GM21786 (cell line): Measurements from ENCODE around the gene TSPAN1.

Source experiments
- ATAC-seq: cut with Tn5 transposase; IDR thresholded peaks from one replicate; pipeline ENCODE4 v1.9.1; 2021; ENCODE audit not compliant: unreplicated experiment

Gene TSPAN1

DNA sequence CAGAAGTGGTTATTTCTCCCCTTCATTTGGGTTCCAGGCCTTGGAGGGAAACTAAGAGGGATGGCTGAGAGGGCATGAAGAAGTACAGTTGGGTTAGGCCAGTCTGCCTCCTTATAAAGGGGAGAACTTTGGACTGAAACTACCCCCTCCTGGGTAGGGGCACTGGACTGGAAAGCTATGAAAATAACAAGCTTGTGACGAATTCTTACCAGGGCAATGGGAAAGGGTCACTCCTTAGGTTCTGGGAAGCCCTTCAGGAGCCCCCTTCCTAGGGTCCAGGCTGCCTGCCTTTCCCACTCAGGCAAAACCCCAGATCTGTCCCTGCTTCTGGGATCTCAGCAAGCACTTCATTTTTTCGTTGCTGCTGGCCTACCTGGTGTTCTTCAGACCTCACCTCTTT lies 11.2 kb downstream of the TSPAN1 start:
- ATAC-seq, result no peak

DNA sequence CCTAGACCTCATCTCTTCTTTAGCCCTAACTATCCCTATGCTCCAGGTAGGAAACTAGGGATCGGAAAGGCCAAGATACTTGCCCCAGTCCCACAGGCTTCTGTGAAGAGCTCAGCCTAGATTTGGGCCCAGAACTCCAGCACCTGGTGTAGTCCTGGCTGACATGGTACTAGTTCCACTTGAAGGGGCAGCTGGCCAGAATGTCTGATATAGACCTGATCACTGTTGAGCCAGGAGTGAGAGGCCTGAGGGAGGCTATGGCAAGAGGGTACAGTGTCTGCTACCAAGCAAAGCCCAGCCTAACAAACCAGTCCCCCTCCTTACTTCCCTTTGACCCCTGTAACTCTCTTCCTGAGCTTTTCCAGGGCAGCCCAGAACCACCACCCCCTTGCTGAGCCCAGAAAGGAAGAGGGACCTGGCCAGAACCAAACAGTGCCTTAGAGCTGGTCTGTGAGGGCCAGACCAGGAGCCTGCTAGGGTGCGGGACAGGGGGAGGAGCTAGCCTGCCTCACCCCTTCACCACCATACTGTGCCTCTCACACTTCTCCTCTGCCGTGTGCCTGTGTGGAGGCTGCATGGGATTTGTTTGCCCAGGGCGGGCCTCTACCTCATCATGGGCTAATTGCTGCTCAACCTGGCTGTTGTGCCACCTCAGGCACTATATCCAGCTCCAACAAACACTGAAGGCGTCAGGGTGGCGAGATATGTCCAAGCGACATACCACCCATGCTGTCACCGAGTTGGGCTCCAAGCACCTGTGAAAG lies 12.4 kb downstream of the TSPAN1 start:
- ATAC-seq, result no peak

DNA sequence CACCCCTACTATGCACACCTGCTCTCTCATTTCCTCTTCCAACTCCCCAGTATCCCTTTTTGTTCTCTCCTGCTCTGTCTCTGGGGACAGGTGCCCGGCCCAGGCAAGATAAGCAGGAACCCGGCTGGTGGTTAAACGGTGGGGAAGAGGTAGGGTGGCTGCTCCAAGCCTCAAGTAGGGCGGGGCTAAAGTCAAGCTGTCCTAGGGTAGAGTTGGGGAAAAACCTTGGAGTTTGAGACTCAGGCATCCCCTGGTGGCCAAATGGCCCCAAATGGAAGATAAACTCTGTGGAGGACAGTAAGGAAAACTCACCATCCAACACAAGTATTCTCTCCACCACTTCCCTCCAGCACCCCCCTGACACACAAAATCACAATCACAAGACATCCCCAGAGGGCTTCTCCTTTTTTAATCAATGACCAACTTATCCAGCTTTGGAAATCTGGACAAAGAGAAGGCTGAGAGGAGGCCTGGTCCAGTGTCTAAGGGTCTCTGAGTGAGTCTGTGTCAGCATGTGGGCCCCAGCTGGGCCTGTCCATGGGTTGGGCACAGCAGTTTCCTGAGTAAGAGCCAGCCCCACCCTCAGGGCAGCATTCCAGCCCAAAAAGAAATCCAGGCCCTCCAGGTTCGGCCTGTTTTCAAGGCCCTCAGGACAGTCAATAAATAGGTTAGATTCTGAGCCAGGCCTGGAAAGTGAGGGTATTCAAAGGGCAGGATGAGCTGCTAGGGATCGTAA lies 13.6 kb downstream of the TSPAN1 start:
- ATAC-seq, result no peak

DNA sequence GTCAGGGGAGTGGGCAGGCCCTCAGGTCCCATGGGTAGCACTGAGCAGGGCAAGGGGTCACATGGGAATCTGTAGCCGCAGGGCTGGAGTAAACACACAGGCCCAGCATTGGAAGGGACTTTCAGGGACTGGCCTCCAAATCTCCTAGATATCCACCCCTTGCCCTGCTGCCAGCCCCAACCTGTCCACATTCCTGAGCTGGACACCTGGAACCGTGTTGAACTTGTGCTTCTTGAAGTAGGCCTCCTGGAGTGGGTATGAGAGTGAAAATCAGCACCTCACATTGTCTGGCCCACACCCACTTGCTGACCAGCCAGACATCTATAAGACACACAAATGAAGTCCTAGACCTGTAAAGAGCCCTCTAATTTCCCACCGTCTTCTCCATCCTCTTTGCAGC lies 15.7 kb downstream of the TSPAN1 start:
- ATAC-seq, result no peak

DNA sequence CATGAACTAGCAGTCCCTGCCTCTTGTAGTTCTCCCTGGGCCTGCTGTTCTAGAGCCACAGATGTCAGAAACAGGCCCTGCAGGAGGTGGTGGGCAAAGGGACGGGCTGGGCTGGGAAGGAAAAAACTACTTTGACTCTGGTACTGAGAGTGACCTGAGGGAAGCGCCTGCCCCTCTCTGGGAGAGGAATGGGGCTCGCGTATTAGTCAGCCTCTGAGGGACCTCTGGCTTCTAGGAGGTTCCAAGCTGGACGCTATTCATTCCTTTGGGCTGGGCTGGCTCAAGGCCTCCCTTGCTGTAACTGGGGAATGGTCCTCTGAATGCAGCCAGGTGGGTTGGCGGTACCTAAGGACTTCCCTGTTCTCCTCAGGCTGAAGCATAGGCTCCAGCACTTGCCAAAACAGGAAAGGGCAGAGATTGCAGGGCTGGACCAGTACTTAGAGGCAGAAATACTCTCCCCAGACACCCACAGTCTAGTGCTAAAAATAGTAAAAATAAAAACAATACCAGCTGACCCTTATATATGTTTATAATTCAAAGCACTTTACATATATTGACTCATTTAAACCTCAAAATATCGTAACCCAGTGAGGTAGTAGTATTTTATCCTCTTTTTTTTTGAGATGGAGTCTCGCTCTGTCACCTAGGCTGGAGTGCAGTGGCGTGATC lies 16.3 kb downstream of the TSPAN1 start:
- no peak for ATAC-seq

DNA sequence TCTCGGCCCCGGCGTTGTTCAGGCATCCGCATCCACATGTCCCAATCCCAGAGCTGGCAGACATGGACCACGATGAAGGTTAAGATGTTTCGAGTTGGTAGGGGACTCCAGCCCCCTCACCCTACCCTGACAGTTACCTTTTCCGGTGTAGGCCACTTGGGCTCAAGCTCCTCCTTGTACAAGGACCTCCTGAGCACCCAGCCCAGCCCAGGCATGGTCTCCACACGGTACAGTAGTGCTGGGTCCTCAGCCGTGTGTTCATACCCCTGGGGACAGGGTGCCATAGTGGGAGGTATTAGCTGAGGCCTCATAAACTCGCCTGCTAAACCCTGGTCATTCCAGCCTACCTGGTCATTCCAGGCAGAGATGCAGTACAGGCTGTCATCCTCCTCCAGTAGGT lies 17.3 kb downstream of the TSPAN1 start:
- no peak for ATAC-seq

DNA sequence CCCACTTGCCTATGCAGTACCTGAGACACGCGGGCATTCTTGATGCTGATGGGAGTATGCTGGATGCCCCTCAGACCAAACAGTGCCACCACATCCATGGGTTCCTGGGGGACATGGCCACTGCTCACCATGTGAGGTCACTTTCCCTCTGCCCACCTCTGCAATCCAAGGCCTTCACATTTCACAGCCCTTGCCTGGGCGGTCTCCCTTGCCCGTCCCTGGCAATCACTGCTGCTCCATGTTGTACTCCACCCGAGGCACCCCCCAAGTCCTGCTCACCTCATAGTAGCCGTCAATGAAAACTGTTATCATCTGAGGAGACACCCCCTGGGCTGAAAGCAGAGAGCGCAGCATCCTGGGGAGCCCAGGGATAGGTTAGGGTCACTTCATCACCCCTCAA lies 18.4 kb downstream of the TSPAN1 start:
- ATAC-seq, result no peak

DNA sequence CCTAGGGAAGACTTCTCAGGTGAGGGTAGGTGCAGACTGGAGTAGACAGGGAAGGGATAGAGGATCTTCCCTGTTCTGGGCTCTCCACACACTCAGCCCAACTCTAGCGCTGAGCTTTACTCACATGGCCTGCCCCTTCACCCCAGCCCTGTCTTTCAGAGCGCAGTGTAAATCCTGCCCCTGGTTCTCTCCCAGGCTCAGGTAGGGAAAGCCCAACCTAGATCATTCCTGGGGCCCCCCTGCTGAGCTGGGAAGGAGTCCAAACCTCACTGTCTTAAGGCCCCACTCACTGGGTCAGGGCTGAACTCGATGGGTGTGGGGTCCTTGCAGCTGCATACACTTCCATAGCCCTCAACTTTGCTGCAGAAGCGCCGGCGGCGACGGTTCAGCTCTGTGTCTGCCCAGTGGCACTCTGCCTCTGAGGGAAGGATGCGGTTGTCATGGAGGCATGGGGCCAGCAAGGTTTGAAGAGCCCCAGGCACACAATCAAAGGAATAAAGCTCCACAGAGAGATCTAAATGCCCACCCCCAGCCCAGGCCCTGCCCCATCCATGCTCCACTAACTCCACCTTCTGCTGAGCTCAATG lies 19.2 kb downstream of the TSPAN1 start:
- ATAC-seq, result no peak

DNA sequence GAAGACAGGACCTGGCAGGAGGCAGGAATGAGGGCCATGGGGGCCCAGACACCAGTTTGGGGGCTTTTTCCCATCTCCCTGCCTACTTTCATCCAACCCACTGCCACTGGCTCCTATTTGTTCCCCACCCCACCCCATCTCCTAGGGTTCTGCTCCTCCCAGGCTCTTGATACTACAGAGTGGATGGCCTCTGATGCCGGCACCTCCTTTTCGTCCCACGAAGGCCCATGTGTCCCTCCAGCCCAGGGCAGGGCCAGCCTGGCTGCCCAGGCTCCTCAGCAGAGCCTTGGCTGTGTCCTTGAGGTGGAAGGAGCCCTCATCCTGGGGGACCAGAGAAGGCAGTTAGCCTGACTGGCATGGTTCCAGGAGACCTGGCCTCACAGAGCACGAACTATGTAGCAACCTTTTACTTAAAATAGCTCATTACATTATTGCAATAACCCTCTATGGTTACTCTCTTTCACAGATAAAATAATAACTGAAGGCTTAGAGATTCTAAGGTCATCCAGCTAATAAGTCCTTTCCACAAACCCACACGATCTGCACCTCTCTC lies 19.8 kb downstream of the TSPAN1 start:
- no peak for ATAC-seq

DNA sequence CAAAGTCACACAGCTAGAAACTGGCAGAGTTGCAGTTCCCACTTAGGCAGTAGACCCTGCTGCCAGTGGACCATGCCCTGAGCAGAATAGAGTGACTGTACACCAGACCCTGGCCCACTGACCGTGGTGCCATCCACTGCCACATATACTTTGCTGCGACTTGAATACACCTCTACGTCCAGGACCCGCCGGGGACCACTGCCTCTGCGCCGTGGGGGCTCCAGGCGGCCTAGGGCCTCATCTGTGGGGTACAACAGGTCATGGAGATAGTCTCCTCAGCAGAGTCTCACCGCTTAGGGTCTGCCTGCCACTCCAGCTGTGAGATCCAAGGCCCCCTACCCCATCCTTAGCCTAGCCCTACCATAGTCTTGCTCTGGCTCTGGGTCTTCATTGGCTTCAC lies 21.7 kb downstream of the TSPAN1 start:
- ATAC-seq, result no peak

DNA sequence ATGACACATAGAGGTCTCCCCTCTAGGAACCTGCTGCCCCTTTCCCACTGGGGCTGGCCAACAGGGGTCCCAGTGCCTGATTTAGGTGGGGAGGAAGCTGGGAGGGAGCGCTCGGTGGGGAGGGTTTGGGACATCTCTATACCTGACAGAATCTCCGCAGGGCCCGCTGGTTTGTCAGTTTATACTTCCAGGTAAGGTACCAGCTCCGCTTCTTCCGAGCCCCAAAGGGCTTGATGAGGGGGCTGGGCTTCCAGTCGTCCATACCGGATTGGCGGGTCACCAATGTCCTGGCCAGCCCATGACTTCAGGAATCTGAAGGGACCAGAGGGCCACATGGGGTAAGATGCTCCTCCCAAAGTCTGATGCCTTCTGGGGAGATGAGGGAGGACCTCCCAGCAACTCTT lies 22.7 kb downstream of the TSPAN1 start:
- no peak for ATAC-seq

DNA sequence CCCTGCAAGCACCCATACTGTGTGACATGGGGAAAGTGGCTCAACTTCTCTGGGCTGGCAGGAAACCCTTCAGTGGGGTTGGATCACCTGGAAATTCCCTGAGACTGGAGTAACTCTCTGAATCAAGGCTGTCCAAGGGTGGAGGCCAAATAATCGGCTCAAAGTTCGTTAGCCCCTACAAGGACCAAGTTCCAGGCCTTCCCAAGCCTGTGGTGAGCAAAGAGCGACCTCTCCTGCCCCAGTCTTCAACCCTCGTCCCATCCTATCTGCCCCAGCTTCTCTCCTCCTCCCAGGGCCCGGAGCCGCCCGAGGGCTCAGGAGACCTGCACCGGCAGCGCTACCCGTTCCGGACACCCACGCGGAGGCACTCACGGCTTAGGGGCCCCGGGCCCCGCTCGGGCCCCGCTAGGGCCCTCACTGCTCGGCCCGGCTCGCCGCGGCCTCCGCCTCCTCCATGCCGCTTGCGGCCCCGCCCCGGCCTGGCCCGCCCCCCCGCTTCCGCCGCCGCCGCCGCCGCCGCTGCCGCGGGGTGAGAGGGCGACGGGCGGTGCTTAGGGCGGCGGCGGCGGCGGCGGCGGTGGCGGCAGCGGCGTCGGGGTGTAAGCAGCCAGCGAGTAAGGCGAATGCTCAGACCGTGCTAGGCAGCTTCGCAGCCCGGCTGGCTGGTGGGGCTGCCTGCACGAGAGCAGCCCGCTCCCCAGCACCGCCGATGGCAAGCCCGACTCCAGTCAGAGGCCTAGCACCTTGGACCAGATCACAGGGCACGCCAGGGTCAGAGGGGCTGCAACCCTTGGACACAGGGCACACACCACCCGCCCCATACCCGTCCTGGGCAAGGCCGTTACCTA lies 23.3 kb downstream of the TSPAN1 start, which contains the start of gene POMGNT1:
TSS of gene POMGNT1 (minus strand) at position 471 of the 848 bp plus-strand sequence. CDS start 613 bp downstream, outside the sequence.
- peak; percentile 84 for ATAC-seq

DNA sequence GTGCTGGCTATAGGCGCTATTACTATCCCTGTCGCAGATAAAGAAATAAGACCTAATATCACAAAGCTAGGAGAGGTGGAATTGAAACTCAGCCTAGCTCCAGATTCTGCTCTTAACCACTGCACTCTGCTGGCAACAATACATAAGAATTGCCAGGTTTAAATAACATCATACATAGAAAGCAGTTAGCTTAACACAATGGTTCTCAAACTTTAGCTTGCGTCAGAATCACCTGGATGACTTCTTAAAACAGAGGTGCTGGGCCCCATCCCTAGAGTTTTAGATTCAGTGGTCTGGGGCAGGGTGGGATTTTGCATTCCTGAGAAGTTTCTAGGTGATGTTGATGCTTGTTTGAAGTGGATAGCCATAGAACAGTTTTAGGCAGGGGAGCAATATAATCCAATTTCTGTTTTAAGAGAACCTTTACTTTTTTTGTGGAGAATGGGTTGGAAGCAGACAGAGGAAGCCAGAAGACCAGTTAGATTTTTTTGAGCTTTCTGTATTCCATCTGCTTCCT lies 24.4 kb downstream of the TSPAN1 start:
- no peak for ATAC-seq

DNA sequence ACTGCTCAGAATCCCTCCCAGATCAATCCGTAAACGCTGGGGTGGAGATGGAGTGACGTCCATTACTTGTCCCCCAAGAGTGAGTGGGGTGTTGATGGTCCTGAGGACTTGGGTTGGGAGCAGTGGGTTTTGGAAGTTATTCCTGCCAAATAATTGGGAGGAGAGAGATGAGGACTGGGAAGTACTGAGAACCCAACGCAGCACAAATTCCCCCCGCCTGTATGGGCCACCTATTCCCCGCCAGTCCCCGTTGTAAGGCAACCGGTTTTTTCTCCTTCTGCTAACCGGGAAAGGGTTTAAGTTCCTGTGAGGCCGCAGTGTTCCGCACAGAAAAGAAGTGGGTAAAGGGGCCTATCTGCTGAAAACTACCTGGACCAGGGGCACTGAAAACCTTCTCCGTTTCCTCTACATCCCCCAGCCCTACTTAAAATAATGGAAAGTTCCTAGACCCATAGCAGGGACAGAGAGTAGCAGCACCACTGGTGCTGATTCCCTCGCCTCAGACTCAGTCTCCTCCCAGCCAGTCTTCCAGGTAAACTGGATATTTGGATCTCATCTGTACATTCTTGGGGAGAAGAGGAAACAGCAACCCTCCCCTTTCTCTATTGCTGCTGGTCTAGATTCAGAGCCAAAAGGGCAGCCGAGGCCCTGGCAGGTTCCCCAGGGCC lies 29.0 kb downstream of the TSPAN1 start:
- ATAC-seq, result no peak

DNA sequence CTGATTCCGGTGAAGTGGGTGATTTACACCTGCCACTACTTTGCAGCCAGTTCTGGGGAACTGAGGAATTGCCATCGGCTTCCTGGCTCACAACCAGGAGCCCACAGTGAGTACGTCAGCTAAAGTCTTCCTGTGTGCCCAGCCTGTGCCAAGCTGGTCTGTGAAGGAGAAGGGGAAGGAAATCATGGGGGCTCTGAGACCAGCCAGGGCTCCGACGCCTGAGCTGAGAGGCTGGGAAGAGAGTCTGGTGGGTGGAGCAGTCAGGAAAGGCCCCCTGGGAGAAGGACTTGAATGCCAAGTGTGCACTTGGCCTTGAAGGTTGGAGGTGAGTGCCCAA lies 29.5 kb downstream of the TSPAN1 start:
- ATAC-seq, result no peak

DNA sequence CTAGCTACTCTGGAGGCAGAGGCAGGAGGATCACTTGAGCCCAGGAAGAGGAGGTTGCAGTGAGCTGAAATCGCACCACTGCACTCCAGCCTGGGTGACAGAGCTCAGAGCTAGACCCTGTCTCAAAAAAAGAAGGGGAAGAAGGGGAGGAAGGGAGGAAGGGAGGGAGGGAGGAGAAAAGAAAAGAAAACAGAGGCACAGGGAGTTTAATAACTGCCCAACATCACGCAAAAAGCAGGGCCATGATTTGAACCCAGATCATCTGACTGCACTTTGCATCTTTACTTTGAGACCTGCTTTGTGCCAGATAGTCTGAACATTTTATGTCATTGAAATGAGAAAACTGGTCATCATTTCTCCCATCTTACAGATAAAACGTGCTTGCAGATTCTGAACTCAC lies 30.3 kb downstream of the TSPAN1 start:
- no peak for ATAC-seq

DNA sequence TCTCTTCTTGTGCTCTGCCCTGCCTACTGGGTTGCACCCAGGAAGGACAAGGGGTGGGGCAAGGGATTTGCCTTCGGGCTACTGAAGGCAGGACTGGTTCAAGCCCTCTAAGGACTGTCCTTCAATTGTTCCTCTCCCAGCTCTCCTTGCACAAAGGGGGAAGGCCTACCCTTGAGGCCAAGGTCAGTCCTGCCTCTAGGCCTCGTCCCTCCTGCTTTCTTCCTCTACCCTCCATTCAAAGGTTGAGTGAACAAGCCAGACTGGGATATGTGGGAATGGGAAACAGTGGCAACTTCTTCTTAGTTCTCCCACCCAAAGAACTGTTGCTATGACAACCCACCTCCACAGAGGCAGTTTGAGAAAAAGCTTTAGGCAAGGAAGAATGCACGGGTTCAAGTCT lies 30.9 kb downstream of the TSPAN1 start:
- ATAC-seq, result no peak

DNA sequence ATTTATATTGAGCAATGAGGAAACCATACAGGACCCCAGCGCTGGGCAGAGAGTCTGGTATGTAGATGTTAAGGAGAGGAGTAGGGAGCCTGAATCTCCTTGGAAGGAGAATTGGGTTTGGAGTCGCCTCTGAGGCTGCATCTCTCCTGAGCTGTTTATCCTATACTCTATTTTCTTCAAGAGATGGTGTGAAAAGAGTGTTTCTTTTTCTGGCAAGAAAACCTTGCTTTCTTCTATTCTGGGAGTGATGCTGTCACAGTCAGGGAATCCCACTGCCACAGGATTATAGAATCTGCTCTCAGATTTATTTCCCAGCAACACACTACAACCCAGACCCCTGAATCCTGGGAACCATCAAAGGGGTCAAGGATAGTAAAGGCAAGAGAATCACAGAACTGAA lies 31.5 kb downstream of the TSPAN1 start:
- ATAC-seq, result no peak

DNA sequence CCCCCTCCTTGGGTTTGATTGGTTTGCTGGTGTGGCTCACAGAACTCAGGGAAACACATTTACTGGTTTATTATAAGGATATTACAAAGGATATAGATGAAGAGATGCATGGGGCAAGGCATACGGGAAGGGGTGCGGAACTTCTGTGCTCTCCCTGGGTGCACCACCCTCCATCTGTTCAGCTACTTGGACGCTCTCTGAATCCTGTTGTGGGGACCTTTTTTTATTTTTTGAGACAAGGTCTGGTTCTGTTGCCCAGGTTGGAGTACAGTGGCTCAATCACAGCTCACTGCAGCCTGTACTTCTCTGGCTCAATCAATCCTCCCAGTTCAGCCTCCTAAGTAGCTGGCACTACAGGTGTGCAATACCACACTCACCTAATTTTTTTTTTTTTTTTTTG lies 35.7 kb downstream of the TSPAN1 start:
- no peak for ATAC-seq

DNA sequence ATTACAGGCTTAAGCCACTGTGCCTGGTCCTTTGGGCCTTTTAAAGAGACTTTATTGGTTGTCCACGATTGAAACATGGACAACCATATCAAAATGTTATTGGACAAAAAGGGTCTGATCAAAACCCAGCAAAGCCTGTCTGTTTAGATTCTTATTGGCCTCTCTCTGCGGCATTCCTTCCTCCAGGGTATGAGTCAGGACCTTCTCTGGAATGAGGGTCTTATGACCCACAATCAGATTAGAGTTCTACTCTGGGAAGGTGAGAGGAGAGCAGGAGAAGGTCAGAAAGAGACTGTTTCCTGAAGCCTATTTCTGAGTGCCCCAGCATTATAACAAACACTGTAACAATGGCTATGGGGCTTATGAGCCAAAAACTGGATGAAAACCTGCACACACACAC lies 36.2 kb downstream of the TSPAN1 start:
- ATAC-seq, result no peak
